Stimulated activated CD8-positive, alpha-beta memory T cell treated with anti-CD3 and anti-CD28 coated beads, Interleukin-12 subunit alpha, Interleukin-12 subunit beta, amount 100 ng/mL, for 24 hours (primary cell): Measurements from ENCODE around the gene GCHFR.

ENCODE experiments used
- DNase-seq: peaks from one replicate; pipeline ENCODE4 v3.0.0-alpha.2; 2020; ENCODE audit errors: extremely low read depth

The GCHFR gene

GRCh38 chr15:40808861-40809450, 45.1 kb downstream of the GCHFR start:
- DNase-seq, result no peak

GRCh38 chr15:40812721-40813425, 49.0 kb downstream of the GCHFR start:
- no peak for DNase-seq

GRCh38 chr15:40815042-40815698, 51.3 kb downstream of the GCHFR start:
- DNase-seq, result no peak
